ENCODE measurements around the gene TRUB1. TPM values are rescaled to one million over a fixed set of nuclear protein-coding genes. Genes with fewer than 3 reads are reported as not detected.

Gene TRUB1
- total RNA-seq, 2 donors from 2014 or later: 13.4 to 19.8 TPM

GRCh38 chr10:114975091-114975490 is 37.1 kb downstream of the TRUB1 start:
- no peak for ATAC-seq (replicated peaks)
- Mint-ChIP-seq H3K36me3 (ENCODE audit: low read depth) (peaks cover 61% of the 10 kb centered on the region), H3K4me3 (no peak overlapping the region)

DNA sequence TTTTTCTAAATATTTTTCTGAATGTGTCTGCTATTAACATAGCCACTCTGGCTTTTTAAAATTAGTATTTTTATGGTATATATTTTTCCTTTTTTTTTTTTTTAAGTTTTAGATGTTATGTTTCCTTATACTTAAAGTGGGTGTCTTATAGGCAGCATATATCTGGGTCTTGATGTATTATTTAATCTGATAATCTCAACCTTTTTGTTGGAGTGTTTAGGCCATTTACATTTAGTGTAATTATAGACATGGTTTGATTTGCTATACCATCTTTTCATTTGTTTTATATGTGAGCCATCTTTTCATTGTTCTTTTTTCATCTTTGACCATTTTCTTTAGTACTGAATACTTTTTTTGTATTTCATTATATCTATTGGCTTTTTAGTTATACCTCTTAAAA is 45.0 kb downstream of the TRUB1 start:
- peaks cover 16% of the 10 kb centered on the region for H3K9me3 Mint-ChIP-seq
- H3K27me3 Mint-ChIP-seq: no peaks in the 10 kb centered on the region
- peaks cover 76% of the 10 kb centered on the region for H3K36me3 Mint-ChIP-seq (ENCODE audit: low read depth)
- H3K4me3 Mint-ChIP-seq: no peak overlapping the region
- H3K27ac Mint-ChIP-seq: no peak overlapping the region
- no peaks in the 10 kb centered on the region for H3K4me1 Mint-ChIP-seq
- no peak for ATAC-seq (replicated peaks)

More at GRCh38 chr10:114975091-114975490, 37.1 kb downstream of the TRUB1 start:
- Mint-ChIP-seq H3K27ac (no peak overlapping the region), H3K9me3 (no peaks in the 10 kb centered on the region), H3K4me1 (no peaks in the 10 kb centered on the region), H3K27me3 (no peaks in the 10 kb centered on the region)

GRCh38 chr10:114987995-114988394 is 50.0 kb downstream of the TRUB1 start:
- Mint-ChIP-seq H3K9me3 (peaks cover 10% of the 10 kb centered on the region), H3K27ac (no peak overlapping the region), H3K4me3 (no peak overlapping the region), H3K27me3 (no peaks in the 10 kb centered on the region), H3K36me3 (ENCODE audit: low read depth) (peaks cover 33% of the 10 kb centered on the region), H3K4me1 (no peaks in the 10 kb centered on the region)
- ATAC-seq (replicated peaks): no peak

DNA sequence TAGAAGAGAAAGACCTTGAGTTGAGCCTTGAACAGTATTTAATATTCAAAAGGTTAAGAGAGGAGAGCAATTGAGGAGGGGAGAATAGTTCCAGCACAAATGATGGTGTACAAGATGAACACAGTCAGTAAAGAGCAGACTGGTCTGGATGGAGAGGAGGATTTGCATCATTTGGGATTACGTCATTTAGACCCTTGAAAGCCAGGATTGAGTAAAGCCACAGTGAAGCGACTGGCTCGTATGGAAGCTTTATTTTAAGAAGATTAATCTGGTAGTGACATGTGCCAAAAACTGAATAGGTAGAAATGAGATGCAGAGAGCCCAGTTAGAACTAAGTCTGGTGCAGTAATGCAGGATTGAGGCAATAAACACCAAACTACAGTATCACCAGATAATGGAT is 52.6 kb downstream of the TRUB1 start:
- Mint-ChIP-seq H3K36me3 (ENCODE audit: low read depth) (peaks cover 7% of the 10 kb centered on the region), H3K4me3 (no peak overlapping the region), H3K4me1 (no peaks in the 10 kb centered on the region)

DNA sequence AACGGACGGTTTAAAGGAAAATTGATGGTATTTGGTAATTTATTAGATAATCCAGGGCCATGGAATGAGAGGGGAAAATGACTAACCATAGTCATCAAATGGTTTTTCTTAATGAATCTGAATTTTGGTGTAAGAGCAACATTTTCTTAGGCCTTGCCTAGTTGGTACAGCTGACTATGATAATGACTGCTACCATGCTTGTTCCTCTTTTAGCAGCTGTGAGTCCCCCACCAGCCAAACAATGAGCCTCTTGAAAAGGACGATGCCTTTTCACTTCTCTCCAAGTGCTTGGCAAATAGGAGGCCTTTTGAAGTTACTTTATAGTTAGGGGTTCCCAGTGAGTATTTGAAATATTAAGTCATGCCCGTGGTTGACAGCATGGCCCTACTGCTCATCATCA is 53.0 kb downstream of the TRUB1 start:
- ATAC-seq (replicated peaks): no peak
- Mint-ChIP-seq H3K27ac (no peak overlapping the region), H3K9me3 (no peaks in the 10 kb centered on the region), H3K27me3 (no peaks in the 10 kb centered on the region), H3K4me1 (no peaks in the 10 kb centered on the region), H3K4me3 (no peak overlapping the region), H3K36me3 (ENCODE audit: low read depth) (peaks cover 6% of the 10 kb centered on the region)

More for the DNA sequence above, 52.6 kb downstream of the TRUB1 start:
- ATAC-seq (replicated peaks): no peak
- H3K27me3 Mint-ChIP-seq: no peaks in the 10 kb centered on the region
- H3K27ac Mint-ChIP-seq: no peak overlapping the region
- H3K9me3 Mint-ChIP-seq: no peaks in the 10 kb centered on the region

GRCh38 chr10:114992189-114992775 is 54.3 kb downstream of the TRUB1 start:
- no peak for ATAC-seq (replicated peaks)
- Mint-ChIP-seq H3K36me3 (ENCODE audit: low read depth) (peaks cover 6% of the 10 kb centered on the region), H3K4me1 (no peaks in the 10 kb centered on the region), H3K27me3 (no peaks in the 10 kb centered on the region), H3K27ac (no peak overlapping the region), H3K4me3 (no peak overlapping the region), H3K9me3 (no peaks in the 10 kb centered on the region)

- no peak overlapping the region for H3K4me3 Mint-ChIP-seq
- no peak overlapping the region for H3K27ac Mint-ChIP-seq
Observed at GRCh38 chr10:114995468-114996247, 57.7 kb downstream of the TRUB1 start.

GRCh38 chr10:114996542-114996941 is 58.5 kb downstream of the TRUB1 start:
- ATAC-seq (replicated peaks): no peak
- H3K36me3 Mint-ChIP-seq (ENCODE audit: low read depth): no peaks in the 10 kb centered on the region
- H3K9me3 Mint-ChIP-seq: no peaks in the 10 kb centered on the region
- no peaks in the 10 kb centered on the region for H3K27me3 Mint-ChIP-seq
- no peaks in the 10 kb centered on the region for H3K4me1 Mint-ChIP-seq
- H3K27ac Mint-ChIP-seq: no peak overlapping the region
- no peak overlapping the region for H3K4me3 Mint-ChIP-seq

More at GRCh38 chr10:114995468-114996247, 57.7 kb downstream of the TRUB1 start:
- Mint-ChIP-seq H3K9me3 (no peaks in the 10 kb centered on the region), H3K36me3 (ENCODE audit: low read depth) (no peaks in the 10 kb centered on the region), H3K27me3 (no peaks in the 10 kb centered on the region), H3K4me1 (no peaks in the 10 kb centered on the region)
- no peak for ATAC-seq (replicated peaks)

GRCh38 chr10:114998993-114999392 is 61.0 kb downstream of the TRUB1 start:
- H3K4me1 Mint-ChIP-seq: peaks cover 5% of the 10 kb centered on the region
- no peaks in the 10 kb centered on the region for H3K36me3 Mint-ChIP-seq (ENCODE audit: low read depth)
- no peak overlapping the region for H3K4me3 Mint-ChIP-seq
- H3K9me3 Mint-ChIP-seq: no peaks in the 10 kb centered on the region
- no peak for ATAC-seq (replicated peaks)
- no peak overlapping the region for H3K27ac Mint-ChIP-seq
- H3K27me3 Mint-ChIP-seq: peaks cover 3% of the 10 kb centered on the region

DNA sequence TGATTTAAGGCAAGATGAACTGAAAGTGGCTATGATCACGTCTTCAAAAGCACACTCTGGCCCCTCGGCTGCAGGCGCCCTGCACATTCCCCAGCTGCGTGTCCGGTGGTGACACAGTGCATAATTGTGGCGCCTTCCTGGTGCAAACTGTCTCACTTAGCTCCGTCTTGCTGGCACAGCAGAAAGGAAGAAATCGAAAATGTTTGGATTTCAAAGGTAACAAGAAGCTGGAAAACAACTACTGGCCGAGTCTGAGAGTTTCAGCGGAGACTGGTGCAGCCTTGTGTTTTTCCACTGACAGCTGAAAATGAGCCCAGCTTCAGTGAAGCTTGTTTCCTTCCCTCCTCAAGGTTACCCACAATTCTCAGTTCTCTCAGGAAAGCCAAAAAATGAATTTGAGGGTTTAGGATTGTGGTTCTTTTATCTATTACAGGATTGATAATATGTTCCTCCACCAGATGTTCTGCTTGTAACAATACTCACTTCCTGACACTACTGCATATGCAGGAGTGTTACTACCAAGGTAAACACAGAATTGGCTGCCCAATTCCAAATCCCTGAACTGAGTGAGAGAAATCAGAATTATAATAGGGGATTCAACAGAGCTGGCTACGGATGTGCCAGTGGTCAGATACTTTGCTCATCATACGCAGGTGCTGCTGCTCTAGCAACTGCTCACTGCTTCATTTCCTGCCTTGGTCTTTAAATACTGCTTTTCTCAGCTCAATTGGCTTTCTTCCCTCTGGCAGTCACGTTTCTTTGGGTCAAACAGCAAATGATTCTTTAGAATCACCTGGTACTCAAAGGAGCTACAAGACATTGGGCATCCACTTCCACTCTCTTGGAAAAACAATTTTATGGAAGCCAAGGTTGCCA is 63.7 kb downstream of the TRUB1 start:
- peaks cover 15% of the 10 kb centered on the region for H3K27me3 Mint-ChIP-seq
- peaks cover 5% of the 10 kb centered on the region for H3K4me1 Mint-ChIP-seq
- no peak overlapping the region for H3K4me3 Mint-ChIP-seq
- no peak overlapping the region for H3K27ac Mint-ChIP-seq
- H3K36me3 Mint-ChIP-seq (ENCODE audit: low read depth): no peaks in the 10 kb centered on the region
- no peaks in the 10 kb centered on the region for H3K9me3 Mint-ChIP-seq
- ATAC-seq (replicated peaks): no peak

- no peak overlapping the region for H3K27ac Mint-ChIP-seq
Observed at GRCh38 chr10:115003396-115003795, 65.4 kb downstream of the TRUB1 start.

DNA sequence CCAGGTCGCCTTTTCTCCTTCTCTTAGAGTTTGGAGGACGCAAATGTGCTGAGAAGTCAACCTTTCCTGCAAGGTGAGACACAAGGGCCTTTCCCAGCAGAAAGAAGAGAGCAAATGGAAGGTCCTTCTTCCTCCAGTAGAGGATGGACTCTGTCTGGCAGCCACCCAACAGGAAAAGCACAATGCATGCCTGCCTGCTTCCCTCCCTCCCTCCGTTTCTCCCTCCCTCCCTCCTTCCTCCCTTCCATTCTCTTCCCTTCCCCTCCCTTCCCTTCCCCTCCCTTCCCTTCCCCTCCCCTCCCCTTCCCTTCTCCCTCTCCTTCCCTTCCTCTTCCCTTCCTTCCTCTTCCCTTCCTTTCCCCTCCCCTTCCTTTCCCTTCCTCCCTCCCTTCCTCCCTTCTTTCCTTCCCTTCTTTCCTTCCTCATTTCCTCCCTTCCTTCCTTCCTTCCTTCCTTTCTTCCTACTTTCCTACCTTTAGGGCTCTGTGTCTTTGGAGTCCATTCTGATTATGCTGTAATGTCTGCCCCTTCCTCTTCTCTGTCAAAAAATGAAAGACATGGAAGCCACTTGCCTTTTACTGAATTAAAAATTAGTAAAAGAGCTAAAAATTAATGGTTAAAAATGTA is 66.4 kb downstream of the TRUB1 start:
- H3K4me3 Mint-ChIP-seq: no peak overlapping the region
- H3K27me3 Mint-ChIP-seq: peaks cover 21% of the 10 kb centered on the region
- H3K27ac Mint-ChIP-seq: no peak overlapping the region
- H3K4me1 Mint-ChIP-seq: peaks cover 5% of the 10 kb centered on the region
- no peaks in the 10 kb centered on the region for H3K9me3 Mint-ChIP-seq
- no peak for ATAC-seq (replicated peaks)
- no peaks in the 10 kb centered on the region for H3K36me3 Mint-ChIP-seq (ENCODE audit: low read depth)

More at GRCh38 chr10:115003396-115003795, 65.4 kb downstream of the TRUB1 start:
- peaks cover 16% of the 10 kb centered on the region for H3K27me3 Mint-ChIP-seq
- H3K9me3 Mint-ChIP-seq: no peaks in the 10 kb centered on the region
- no peak overlapping the region for H3K4me3 Mint-ChIP-seq
- H3K36me3 Mint-ChIP-seq (ENCODE audit: low read depth): no peaks in the 10 kb centered on the region
- H3K4me1 Mint-ChIP-seq: peaks cover 5% of the 10 kb centered on the region
- ATAC-seq (replicated peaks): no peak

- no peak for ATAC-seq (replicated peaks)
- Mint-ChIP-seq H3K36me3 (ENCODE audit: low read depth) (no peaks in the 10 kb centered on the region), H3K4me3 (no peak overlapping the region), H3K27me3 (peaks cover 29% of the 10 kb centered on the region), H3K27ac (no peak overlapping the region), H3K9me3 (no peaks in the 10 kb centered on the region), H3K4me1 (peaks cover 5% of the 10 kb centered on the region)
Observed at GRCh38 chr10:115005771-115006170, 67.8 kb downstream of the TRUB1 start.

GRCh38 chr10:115018185-115018931 is 80.4 kb downstream of the TRUB1 start:
- Mint-ChIP-seq H3K4me1 (no peaks in the 10 kb centered on the region), H3K4me3 (no peak overlapping the region), H3K36me3 (ENCODE audit: low read depth) (no peaks in the 10 kb centered on the region), H3K27me3 (peaks cover 27% of the 10 kb centered on the region), H3K27ac (no peak overlapping the region), H3K9me3 (no peaks in the 10 kb centered on the region)
- ATAC-seq (replicated peaks): no peak

Data from activated T-helper 17 cell treated with anti-CD3 and anti-CD28 coated beads, Interleukin-2, amount 50 U/mL, for 72 hours (primary cell).